IPS-NIHi7 (cell line): ENCODE measurements around the gene WNK1.
"Not testable (repeated sequence)": the region's sequence is repeated elsewhere in the genome, so short reads cannot be mapped to it uniquely, and the experiment has no call there.

Experiments
- DNase-seq: peaks from one replicate; pipeline ENCODE4 v3.0.0; 2012; ENCODE audit warnings: mixed read lengths; ENCODE audit errors: extremely low spot score

The WNK1 gene

GRCh38 chr12:751999-752694, at the start of gene WNK1:
WNK1 (plus strand) TSS chr12:752579; CDS start chr12:753566, 987 bp downstream.
- DNase-seq: peak; percentile 96

- DNase-seq: no peak
Observed at GRCh38 chr12:704516-705242, 47.7 kb upstream of the WNK1 start.

GRCh38 chr12:708084-708483, 44.3 kb upstream of the WNK1 start:
- DNase-seq: not testable (repeated sequence)

- DNase-seq: no peak
Observed at GRCh38 chr12:709455-710020, 42.8 kb upstream of the WNK1 start.

GRCh38 chr12:712172-712863, 40.1 kb upstream of the WNK1 start:
- DNase-seq: no peak

GRCh38 chr12:713281-713875, 39.0 kb upstream of the WNK1 start:
- DNase-seq: no peak

GRCh38 chr12:716506-716905, 35.9 kb upstream of the WNK1 start:
- DNase-seq: no peak

GRCh38 chr12:718756-719102, 33.6 kb upstream of the WNK1 start:
- DNase-seq: no peak

- DNase-seq: no peak
Observed at GRCh38 chr12:720231-720941, 32.0 kb upstream of the WNK1 start.

GRCh38 chr12:724194-724855, 28.1 kb upstream of the WNK1 start:
- peak; percentile 55 for DNase-seq

GRCh38 chr12:725076-725475, 27.3 kb upstream of the WNK1 start:
- DNase-seq: no peak

- DNase-seq: no peak
Observed at GRCh38 chr12:726281-727140, 25.9 kb upstream of the WNK1 start.

- DNase-seq: no peak
Observed at GRCh38 chr12:727321-727720, 25.1 kb upstream of the WNK1 start.

- DNase-seq: no peak
Observed at GRCh38 chr12:728781-729180, 23.6 kb upstream of the WNK1 start.

GRCh38 chr12:729221-729620, 23.2 kb upstream of the WNK1 start:
- no peak for DNase-seq

GRCh38 chr12:730550-730949, 21.8 kb upstream of the WNK1 start:
- DNase-seq: no peak

- no peak for DNase-seq
Observed at GRCh38 chr12:737122-737739, 15.1 kb upstream of the WNK1 start.

GRCh38 chr12:738712-739111, 13.7 kb upstream of the WNK1 start:
- no peak for DNase-seq

GRCh38 chr12:739349-739748, 13.0 kb upstream of the WNK1 start:
- no peak for DNase-seq

- DNase-seq: no peak
Observed at GRCh38 chr12:740921-741320, 11.5 kb upstream of the WNK1 start.
